ENCODE results near the gene IGF2R.
"Not testable (repeated sequence)": the region's sequence is repeated elsewhere in the genome, so short reads cannot be mapped to it uniquely, and the experiment has no call there.

The IGF2R gene

DNA sequence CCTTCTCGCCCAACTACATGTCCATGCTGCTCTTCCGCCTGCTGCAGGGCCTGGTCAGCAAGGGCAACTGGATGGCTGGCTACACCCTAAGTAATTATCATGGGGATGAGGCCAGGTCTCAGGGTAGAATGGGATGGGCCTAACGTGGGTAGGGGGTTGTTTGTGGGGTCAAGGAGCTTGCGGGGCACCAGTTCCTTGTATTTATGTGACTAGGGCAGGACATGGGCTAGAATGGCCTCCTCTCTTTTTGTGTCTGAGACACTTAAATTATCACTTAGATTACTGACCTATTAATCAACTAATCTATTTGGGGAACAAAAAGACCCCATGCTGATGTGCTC lies 163.4 kb downstream of the IGF2R start:
- TF ChIP-seq, protein P1, sequence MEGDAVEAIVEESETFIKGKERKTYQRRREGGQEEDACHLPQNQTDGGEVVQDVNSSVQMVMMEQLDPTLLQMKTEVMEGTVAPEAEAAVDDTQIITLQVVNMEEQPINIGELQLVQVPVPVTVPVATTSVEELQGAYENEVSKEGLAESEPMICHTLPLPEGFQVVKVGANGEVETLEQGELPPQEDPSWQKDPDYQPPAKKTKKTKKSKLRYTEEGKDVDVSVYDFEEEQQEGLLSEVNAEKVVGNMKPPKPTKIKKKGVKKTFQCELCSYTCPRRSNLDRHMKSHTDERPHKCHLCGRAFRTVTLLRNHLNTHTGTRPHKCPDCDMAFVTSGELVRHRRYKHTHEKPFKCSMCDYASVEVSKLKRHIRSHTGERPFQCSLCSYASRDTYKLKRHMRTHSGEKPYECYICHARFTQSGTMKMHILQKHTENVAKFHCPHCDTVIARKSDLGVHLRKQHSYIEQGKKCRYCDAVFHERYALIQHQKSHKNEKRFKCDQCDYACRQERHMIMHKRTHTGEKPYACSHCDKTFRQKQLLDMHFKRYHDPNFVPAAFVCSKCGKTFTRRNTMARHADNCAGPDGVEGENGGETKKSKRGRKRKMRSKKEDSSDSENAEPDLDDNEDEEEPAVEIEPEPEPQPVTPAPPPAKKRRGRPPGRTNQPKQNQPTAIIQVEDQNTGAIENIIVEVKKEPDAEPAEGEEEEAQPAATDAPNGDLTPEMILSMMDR (IDR thresholded peaks at IDR 0.05; ENCODE audit: low read depth, low read length): no peak
- DNase-seq (ENCODE audit: extremely low read depth, low read depth): no peak

DNA sequence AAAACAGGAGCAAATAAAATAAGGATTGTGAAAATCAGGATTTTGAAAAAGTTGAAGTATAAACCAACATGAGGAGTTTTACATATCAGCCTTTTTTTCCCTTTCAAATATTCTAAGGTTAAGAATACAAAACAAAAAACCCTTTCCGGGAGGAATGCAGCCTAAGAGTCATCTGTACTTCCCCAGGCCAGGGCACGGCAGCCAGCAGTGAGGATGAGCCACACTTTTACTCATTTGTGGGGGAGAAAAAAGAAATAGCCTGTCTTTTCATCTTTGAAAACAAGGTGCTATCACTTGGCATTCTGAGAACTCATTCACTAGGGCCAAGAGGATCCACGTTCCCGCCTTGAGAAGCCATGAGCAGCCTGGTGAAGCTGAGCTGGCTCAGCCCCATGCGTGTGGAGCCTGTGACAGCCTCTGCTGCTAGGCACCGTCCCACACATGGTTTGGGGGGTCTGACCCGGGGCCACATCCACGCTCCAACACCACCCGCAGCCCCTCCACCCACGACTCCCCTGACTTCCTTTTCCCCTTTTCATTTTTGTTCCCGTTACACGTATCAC lies 164.0 kb downstream of the IGF2R start:
- TF ChIP-seq, protein P1 (IDR thresholded peaks at IDR 0.05; ENCODE audit: low read depth, low read length): no peak
- no peak for DNase-seq (ENCODE audit: extremely low read depth, low read depth)

DNA sequence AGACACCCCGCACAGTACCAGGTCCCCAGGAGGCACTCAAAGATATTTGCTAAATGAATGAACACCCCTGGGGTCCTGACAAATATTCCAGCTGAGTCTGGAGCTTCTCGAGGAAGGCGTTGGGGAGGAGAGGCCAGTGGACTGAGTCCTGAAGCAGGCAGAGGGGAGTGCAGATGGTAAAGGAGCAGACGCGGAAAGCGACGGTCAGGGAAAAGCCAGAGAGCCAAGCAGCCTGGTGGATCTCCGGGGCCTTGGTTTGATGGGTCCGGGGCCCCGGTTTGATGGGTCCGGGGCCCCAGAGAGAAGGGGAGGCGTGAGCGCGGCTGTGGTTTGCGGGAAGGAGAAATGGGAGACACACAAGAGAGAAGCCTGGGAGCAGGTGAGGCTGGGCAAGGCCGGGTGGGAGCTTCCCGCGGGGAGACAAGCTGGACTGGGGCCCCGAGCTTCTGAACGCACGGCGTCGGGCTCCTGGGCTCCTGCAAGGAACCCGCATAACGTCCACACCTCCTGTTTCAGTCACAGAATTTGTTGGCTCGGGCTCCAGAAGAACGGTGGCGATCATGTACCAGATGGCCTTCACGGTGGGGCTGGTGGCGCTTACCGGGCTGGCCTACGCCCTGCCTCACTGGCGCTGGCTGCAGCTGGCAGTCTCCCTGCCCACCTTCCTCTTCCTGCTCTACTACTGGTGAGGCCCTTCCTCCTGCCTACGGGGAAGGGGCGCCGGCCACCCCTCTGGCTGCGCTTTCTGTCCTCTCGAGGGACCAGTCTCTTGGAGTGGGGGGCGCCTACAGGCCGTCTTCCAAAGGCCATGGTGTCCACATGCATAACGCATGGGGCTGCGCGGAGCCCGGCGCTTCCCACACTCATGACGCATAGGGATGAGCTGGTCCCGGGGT lies 164.8 kb downstream of the IGF2R start:
- no peak for DNase-seq (ENCODE audit: extremely low read depth, low read depth)
- TF ChIP-seq, protein P1 (IDR thresholded peaks at IDR 0.05; ENCODE audit: low read depth, low read length): no peak

DNA sequence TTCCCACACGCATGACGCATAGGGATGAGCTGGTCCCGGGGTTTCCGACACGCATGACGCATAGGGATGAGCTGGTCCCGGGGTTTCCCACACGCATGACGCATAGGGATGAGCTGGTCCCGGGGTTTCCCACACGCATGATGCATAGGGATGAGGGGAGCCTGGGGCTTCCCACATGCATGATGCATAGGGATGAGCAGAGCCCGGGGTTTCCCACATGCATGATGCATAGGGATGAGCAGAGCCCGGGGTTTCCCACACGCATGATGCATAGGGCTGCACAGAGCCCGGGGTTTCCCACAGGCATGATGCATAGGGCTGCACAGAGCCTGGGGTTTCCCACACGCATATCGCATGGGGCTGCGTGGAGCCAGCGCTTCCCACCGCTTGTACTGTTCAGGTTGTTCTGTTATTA lies 165.5 kb downstream of the IGF2R start:
- DNase-seq (ENCODE audit: extremely low read depth, low read depth): not testable (repeated sequence)

DNA sequence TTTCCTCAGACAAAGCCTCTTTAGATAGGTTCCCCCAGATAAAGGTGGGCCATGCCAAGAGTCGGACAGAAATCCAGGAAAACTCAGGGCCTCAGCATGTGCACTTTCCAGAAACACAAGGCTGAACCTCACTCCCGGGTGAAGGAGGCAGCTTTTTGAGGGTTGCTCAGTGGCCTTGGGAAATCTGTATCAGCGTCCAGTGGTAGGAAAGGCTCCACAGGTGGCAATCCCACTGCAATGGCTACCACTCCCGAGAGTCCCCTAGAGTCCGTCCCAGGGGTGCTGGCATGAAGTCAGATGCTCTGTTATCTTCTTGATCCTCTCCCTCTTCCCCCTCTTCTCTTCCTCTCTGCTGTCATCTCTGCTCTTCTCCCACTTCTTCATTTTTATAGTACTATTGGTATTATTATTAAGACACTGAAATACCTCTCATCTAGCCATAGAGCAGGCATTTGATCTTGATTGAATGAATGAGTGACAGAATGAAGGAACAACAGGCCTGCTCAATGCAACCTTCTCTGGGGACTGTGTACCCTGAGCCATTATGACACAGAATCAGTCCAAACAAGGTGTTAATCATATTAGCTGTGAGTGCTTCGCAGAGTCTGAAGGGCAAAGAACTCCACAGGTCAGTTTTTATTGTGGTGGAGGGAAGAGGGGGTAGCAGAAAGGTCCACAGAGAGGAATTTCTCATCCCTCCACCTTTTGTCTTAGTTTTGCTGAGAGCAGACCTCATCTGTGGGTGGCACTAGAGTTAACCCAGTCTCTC lies 166.1 kb downstream of the IGF2R start:
- no peak for DNase-seq (ENCODE audit: extremely low read depth, low read depth)
- TF ChIP-seq, protein P1 (IDR thresholded peaks at IDR 0.05; ENCODE audit: low read depth, low read length): no peak

DNA sequence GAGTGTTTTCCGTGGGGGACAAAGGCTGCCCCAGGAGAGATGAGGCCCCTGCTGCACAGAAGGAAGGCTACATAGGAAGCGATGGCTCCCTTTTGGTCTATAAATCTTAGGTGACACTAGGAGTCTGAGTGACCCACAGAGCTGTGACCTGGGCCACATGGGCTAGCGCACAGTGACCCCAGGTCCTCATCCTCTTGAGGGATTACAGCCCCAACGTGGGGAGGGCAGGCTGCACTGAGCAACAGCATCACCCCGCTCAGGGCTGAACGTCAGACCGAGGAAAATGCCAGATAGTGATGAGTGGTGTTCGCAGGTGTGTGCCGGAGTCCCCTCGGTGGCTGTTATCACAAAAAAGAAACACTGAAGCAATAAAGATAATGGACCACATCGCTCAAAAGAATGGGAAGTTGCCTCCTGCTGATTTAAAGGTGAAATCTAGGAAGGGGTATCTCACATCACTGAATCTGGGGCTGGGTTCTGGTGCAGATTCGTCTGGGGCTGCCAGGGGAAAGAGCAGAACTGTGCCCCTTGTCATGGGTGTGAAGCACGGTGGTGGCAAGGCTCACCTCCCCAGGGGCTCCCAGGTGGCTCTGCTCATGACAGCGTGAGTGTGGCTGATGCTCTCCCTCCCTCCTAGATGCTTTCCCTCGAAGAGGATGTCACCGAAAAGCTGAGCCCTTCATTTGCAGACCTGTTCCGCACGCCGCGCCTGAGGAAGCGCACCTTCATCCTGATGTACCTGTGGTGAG lies 167.2 kb downstream of the IGF2R start:
- TF ChIP-seq, protein P1 (IDR thresholded peaks at IDR 0.05; ENCODE audit: low read depth, low read length): no peak
- DNase-seq (ENCODE audit: extremely low read depth, low read depth): no peak

DNA sequence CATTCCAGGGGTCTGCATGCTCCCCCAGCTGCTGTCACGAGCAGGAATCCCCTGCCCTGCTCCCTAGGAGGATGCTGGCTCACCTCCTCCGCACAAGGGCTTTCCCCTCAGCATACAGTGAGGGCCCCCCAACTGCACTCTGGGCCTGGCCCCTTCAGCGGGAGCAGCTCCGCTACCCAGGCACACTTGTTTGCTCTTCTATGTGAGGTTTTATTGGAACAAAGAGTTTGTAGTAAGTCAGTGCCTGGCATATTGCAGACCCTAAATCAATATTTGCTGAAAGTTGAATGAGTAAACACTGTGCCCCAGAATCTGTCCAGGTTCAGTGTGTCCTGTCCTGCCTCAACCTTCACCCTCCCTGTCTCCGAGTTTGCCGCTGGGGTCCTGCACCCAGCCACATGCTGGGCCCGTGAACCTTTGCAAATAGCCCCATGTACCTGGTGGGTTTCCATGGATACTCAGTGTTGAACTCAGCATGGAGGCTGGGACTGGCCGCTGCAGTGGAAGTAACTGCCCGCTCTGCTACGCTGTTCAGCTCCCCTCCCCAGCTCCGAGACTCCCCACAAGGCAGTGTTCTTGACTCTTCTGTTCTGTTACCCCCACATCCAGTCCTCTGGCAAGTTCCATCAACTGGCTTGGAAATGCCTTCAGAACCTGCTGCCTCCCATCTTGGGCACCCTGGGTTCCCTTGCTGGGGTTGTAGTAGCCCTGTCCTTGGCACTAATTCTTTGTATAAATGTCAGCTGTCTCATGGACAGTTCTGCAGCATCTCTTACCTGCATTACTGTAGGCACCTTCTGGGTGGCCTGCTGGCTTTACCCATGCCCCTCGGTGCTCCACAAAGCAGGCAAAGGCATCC lies 168.5 kb downstream of the IGF2R start:
- DNase-seq (ENCODE audit: extremely low read depth, low read depth): no peak
- TF ChIP-seq, protein P1 (IDR thresholded peaks at IDR 0.05; ENCODE audit: low read depth, low read length): no peak

Data from AG09319 (cell line).